Measurements from ENCODE around the gene ATP1B4.

ATP1B4 gene

DNA sequence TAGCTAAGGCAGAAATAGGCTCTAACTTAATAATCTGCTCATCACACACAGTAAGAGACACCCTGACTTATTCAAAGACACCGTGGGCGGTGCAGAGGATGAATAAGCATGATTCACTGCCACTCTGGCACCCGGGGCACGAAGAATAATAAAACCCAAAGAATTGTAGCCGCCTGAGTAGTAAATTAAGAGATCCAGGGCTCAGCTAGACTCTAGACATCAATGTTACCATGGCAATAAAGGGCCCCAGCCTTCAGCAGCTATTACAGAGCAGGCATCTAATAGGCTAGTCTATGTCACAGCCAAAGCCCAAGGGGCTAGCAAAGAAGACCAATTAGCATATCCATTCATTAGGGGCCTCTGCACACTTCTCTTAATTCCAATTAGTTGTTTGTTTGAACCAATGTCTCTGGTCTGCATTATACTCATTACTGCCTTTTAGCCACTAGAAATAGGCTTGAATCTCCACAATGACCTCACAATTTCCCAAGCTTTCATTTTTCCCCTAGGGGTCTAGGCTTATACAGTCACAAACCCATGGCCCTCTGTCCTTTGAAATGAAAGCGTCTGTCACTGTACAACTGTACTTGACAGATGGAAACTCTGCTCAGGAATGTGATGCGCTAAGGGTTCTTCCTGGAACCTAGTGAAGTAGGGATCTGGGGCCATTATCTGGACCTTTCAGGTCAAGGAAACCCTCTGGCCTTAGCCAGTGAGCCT, 3.0 kb upstream of the ATP1B4 start:
- ATAC-seq (peak; percentile 91), DNase-seq (peak; percentile 28)
- Mint-ChIP-seq H3K4me1 (peaks cover 12% of the 10 kb centered on the region), H3K27ac (no peak overlapping the region), H3K4me3 (no peak overlapping the region), H3K27me3 (no peaks in the 10 kb centered on the region), H3K36me3 (ENCODE audit: low read depth) (no peaks in the 10 kb centered on the region), H3K9me3 (no peaks in the 10 kb centered on the region)

GRCh38 chrX:120365320-120365719, 3.4 kb downstream of the ATP1B4 start:
- no peak for ATAC-seq
- Mint-ChIP-seq H3K27me3 (no peaks in the 10 kb centered on the region), H3K9me3 (no peaks in the 10 kb centered on the region), H3K4me3 (no peak overlapping the region), H3K4me1 (no peaks in the 10 kb centered on the region), H3K27ac (no peak overlapping the region), H3K36me3 (ENCODE audit: low read depth) (no peaks in the 10 kb centered on the region)
- DNase-seq = peak; percentile 40

DNA sequence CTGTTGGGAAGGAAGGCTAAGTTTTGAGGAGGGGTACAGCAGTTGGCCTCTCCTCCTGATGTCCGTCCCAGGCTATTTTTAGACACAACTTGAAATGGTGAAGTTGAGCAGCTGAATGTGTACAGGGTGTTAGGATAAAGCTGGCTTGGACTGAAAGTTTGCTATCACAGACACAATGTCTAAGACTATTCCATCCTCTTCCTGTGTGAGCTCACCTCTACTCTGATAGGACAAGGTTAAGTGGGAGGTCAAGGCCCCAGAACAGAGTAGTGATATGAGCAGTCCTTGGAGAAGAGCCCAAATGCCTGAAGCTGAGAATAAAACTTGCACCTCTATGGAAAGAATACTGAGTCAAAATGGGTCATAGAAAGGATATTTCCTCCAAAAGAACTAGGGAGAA, 4.1 kb downstream of the ATP1B4 start:
- Mint-ChIP-seq H3K4me1 (no peaks in the 10 kb centered on the region), H3K27me3 (no peaks in the 10 kb centered on the region), H3K36me3 (ENCODE audit: low read depth) (no peaks in the 10 kb centered on the region), H3K9me3 (no peaks in the 10 kb centered on the region), H3K4me3 (no peak overlapping the region), H3K27ac (no peak overlapping the region)
- DNase-seq = no peak
- ATAC-seq = no peak

DNA sequence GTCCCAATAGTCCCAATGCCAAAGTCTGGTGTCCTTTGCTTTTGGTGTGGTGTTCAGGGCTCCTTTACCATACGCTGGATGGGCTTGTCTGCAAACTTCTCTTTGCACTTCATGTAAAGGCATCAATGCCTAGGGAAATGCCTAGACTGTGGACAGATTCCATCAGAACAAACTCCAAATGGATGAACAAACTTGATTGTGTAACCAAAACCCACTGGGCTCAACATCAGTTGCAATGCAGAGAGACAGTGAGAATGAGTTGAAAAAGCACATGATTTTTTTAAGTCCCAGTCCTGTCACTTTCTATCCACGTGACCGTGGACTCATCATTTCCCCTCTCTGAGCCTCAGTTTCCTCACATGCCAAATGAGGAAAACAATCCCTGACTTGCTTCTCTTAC, 4.9 kb downstream of the ATP1B4 start:
- H3K27ac Mint-ChIP-seq = no peak overlapping the region
- DNase-seq (no peak), ATAC-seq (no peak)
- no peaks in the 10 kb centered on the region for H3K36me3 Mint-ChIP-seq (ENCODE audit: low read depth)
- no peaks in the 10 kb centered on the region for H3K9me3 Mint-ChIP-seq
- no peaks in the 10 kb centered on the region for H3K27me3 Mint-ChIP-seq
- no peak overlapping the region for H3K4me3 Mint-ChIP-seq
- H3K4me1 Mint-ChIP-seq = no peaks in the 10 kb centered on the region

DNA sequence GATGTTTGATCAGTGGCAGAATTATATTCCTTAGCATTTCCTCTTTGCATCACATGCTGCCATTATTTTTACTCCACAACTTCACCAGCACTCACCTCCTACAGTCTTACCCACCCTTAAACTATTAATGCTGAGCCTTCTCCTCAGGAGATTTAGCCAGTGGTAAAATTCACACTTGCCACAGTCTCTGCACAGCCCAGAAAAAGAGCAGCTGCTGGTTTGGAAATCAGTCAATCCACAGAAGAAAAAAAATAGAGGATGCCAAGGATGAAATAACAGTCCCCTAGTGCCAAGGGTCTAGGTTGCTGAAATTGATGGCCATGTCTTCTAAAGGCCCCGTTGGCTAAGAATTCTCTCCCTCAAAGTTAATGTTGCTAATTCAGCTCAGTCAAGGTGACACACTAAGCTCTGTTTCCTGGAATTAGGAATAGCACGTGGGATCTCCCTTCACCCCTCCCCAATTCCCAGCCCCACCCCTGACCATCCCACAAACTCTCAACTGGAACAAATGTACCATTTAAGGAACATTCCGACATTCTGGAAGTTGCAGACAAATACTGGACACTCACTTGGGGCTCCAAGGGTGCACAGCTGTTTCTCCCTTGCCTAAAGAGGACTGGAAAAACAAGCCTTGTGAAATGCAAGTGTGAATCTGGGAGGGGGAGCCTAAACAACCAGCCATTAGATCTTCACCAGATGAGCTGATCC, 5.7 kb downstream of the ATP1B4 start:
- Mint-ChIP-seq H3K36me3 (ENCODE audit: low read depth) (no peaks in the 10 kb centered on the region), H3K4me3 (no peak overlapping the region), H3K9me3 (no peaks in the 10 kb centered on the region), H3K27ac (no peak overlapping the region), H3K27me3 (no peaks in the 10 kb centered on the region), H3K4me1 (no peaks in the 10 kb centered on the region)
- DNase-seq (no peak), ATAC-seq (no peak)

GRCh38 chrX:120372667-120373370, 10.9 kb downstream of the ATP1B4 start:
- no peaks in the 10 kb centered on the region for H3K4me1 Mint-ChIP-seq
- H3K4me3 Mint-ChIP-seq = no peak overlapping the region
- no peaks in the 10 kb centered on the region for H3K27me3 Mint-ChIP-seq
- DNase-seq (no peak), ATAC-seq (no peak)
- no peaks in the 10 kb centered on the region for H3K36me3 Mint-ChIP-seq (ENCODE audit: low read depth)
- H3K9me3 Mint-ChIP-seq = no peaks in the 10 kb centered on the region
- H3K27ac Mint-ChIP-seq = no peak overlapping the region

DNA sequence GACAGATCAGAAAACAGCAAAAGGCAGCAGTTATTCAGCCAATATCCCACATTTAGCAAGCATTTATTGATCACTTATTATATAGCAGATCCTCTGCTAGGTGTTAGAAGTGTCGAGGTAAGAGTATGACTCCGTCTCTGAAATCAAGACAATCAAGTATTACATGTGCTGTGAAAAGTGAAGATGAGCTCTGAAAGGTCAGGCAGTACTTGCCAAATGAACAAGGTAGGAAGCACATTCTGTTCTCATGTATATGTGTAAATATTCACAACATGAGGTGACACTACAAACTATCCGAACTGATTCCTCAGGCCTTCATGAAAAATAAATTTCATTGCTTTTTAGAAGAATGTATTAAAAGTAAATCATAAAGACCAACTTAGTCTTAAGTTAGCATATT, 15.3 kb downstream of the ATP1B4 start:
- DNase-seq (no peak), ATAC-seq (no peak)
- no peak overlapping the region for H3K4me3 Mint-ChIP-seq
- H3K27me3 Mint-ChIP-seq = no peaks in the 10 kb centered on the region
- peaks cover 7% of the 10 kb centered on the region for H3K4me1 Mint-ChIP-seq
- no peak overlapping the region for H3K27ac Mint-ChIP-seq
- no peaks in the 10 kb centered on the region for H3K36me3 Mint-ChIP-seq (ENCODE audit: low read depth)
- no peaks in the 10 kb centered on the region for H3K9me3 Mint-ChIP-seq

- Mint-ChIP-seq H3K27ac (no peak overlapping the region), H3K4me1 (peaks cover 7% of the 10 kb centered on the region), H3K9me3 (no peaks in the 10 kb centered on the region), H3K36me3 (ENCODE audit: low read depth) (no peaks in the 10 kb centered on the region), H3K27me3 (no peaks in the 10 kb centered on the region), H3K4me3 (no peak overlapping the region)
- no peak for DNase-seq
- no peak for ATAC-seq
Measured at GRCh38 chrX:120377715-120378114, 15.8 kb downstream of the ATP1B4 start.

DNA sequence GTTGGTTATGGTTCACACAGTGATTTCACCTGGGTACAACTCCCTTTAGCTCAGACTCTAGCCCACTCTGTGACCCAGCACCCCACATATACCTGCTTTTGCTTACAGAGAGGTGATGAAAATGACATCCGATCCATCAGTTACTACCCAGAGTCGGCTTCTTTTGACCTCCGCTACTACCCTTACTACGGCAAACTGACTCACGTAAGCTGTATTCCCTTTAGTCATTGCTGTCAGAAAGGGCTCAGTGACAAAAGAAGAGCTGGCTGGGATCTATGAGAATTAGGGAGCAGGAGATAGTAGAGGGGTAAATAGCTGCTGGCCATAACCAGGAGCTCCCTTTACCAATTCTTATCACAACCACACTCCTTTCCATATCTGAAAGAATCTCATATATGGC, 16.7 kb downstream of the ATP1B4 start:
- Mint-ChIP-seq H3K4me1 (peaks cover 7% of the 10 kb centered on the region), H3K9me3 (no peaks in the 10 kb centered on the region), H3K36me3 (ENCODE audit: low read depth) (no peaks in the 10 kb centered on the region), H3K27ac (no peak overlapping the region), H3K27me3 (no peaks in the 10 kb centered on the region), H3K4me3 (no peak overlapping the region)
- ATAC-seq (no peak), DNase-seq (no peak)

GRCh38 chrX:120379937-120380681, 18.2 kb downstream of the ATP1B4 start:
- Mint-ChIP-seq H3K27ac (no peak overlapping the region), H3K27me3 (no peaks in the 10 kb centered on the region), H3K4me1 (peaks cover 7% of the 10 kb centered on the region), H3K9me3 (no peaks in the 10 kb centered on the region), H3K36me3 (ENCODE audit: low read depth) (no peaks in the 10 kb centered on the region), H3K4me3 (no peak overlapping the region)
- ATAC-seq (no peak), DNase-seq (no peak)

GRCh38 chrX:120380699-120381098, 18.8 kb downstream of the ATP1B4 start:
- Mint-ChIP-seq H3K9me3 (no peaks in the 10 kb centered on the region), H3K4me1 (peaks cover 7% of the 10 kb centered on the region), H3K36me3 (ENCODE audit: low read depth) (no peaks in the 10 kb centered on the region), H3K27me3 (no peaks in the 10 kb centered on the region), H3K27ac (peak overlapping the region; percentile 15), H3K4me3 (no peak overlapping the region)
- peak; percentile 69 for ATAC-seq
- peak; percentile 3 for DNase-seq

DNA sequence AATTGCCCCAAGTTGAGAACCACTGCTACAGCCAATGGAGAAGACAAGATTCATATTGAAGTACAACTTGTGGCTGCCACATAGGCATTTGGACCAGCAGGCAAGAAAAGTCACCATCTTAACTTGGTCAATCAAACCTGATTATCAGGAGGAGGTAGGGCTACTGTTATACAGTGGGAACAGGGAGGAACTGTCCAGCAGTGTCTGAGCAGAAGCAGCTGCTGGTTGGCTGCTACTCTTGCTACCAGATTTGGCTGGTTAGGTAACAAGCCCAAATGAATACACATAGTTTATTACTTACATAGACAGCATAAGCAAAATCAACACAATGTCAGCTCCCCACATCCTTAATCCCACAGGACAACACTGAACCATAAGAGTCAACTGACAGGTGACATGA, 39.4 kb downstream of the ATP1B4 start:
- no peak overlapping the region for H3K27ac Mint-ChIP-seq
- ATAC-seq (no peak), DNase-seq (no peak)
- H3K4me3 Mint-ChIP-seq = no peak overlapping the region
- no peaks in the 10 kb centered on the region for H3K27me3 Mint-ChIP-seq
- H3K36me3 Mint-ChIP-seq (ENCODE audit: low read depth) = no peaks in the 10 kb centered on the region
- no peaks in the 10 kb centered on the region for H3K4me1 Mint-ChIP-seq
- H3K9me3 Mint-ChIP-seq = no peaks in the 10 kb centered on the region

DNA sequence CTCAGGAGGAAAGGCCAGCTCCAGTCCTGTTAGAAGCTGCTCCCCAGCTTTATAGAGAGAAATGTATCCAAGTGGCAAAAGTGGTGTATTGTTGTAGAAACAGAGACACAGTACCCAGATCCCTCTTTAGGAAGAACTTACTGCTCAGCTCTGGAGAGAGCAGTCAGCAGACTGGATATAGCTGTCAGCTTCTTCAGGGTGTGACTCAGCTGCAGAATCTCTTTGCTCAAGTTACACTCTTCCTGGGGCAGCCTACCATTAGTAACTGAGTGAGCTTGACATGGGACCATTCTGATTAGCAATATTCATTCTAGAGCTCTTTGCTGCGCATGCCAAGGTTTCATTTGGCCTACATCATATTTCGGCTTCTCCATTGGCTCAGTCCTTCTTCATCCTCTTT, 40.5 kb downstream of the ATP1B4 start:
- no peak for DNase-seq
- ATAC-seq = no peak
- Mint-ChIP-seq H3K27me3 (no peaks in the 10 kb centered on the region), H3K4me1 (no peaks in the 10 kb centered on the region), H3K27ac (no peak overlapping the region), H3K4me3 (no peak overlapping the region), H3K36me3 (ENCODE audit: low read depth) (no peaks in the 10 kb centered on the region), H3K9me3 (no peaks in the 10 kb centered on the region)

GRCh38 chrX:120406638-120407037, 44.7 kb downstream of the ATP1B4 start:
- H3K27me3 Mint-ChIP-seq = no peaks in the 10 kb centered on the region
- H3K27ac Mint-ChIP-seq = no peak overlapping the region
- no peak for DNase-seq
- ATAC-seq = no peak
- H3K9me3 Mint-ChIP-seq = peaks cover 4% of the 10 kb centered on the region
- no peaks in the 10 kb centered on the region for H3K36me3 Mint-ChIP-seq (ENCODE audit: low read depth)
- no peaks in the 10 kb centered on the region for H3K4me1 Mint-ChIP-seq
- no peak overlapping the region for H3K4me3 Mint-ChIP-seq
